ENCODE results near the gene ZBTB18. TPM values are rescaled to one million over a fixed set of nuclear protein-coding genes. Genes with fewer than 3 reads are reported as not detected.

Gene ZBTB18
- total RNA-seq, result 11.8 and 13.9 TPM in 2 replicates

- peak; percentile 42 to 61 for DNase-seq (ENCODE audit: low read depth in 2 of 2)
Observed at GRCh38 chr1:244050835-244051444, at the start of gene ZBTB18. Gene ZBTB18, plus strand, starts transcription at chr1:244051283. Its CDS starts 149 bp downstream, at chr1:244051432.

GRCh38 chr1:244002721-244003120 lies 48.4 kb upstream of the ZBTB18 start:
- no peak for DNase-seq (ENCODE audit: low read depth in 2 of 2)

- DNase-seq (ENCODE audit: low read depth in 2 of 2), result no peak
Observed at GRCh38 chr1:244005455-244005854, 45.6 kb upstream of the ZBTB18 start.

GRCh38 chr1:244006381-244006901 lies 44.6 kb upstream of the ZBTB18 start:
- no peak for DNase-seq (ENCODE audit: low read depth in 2 of 2)

- DNase-seq (ENCODE audit: low read depth in 2 of 2), result no peak
Observed at GRCh38 chr1:244006961-244007360, 44.1 kb upstream of the ZBTB18 start.

- peak in 1 of 2 donors; percentile 44 for DNase-seq (ENCODE audit: low read depth in 2 of 2)
Observed at GRCh38 chr1:244010191-244010590, 40.9 kb upstream of the ZBTB18 start.

GRCh38 chr1:244010703-244011123 lies 40.4 kb upstream of the ZBTB18 start:
- DNase-seq (ENCODE audit: low read depth in 2 of 2), result peak in 1 of 2 donors; percentile 5

- peak; percentile 42 to 87 for DNase-seq (ENCODE audit: low read depth in 2 of 2)
Observed at GRCh38 chr1:244011271-244011670, 39.8 kb upstream of the ZBTB18 start.

- peak in 1 of 2 donors; percentile 61 for DNase-seq (ENCODE audit: low read depth in 2 of 2)
Observed at GRCh38 chr1:244011786-244012185, 39.3 kb upstream of the ZBTB18 start.

GRCh38 chr1:244012202-244012601 lies 38.9 kb upstream of the ZBTB18 start:
- peak; percentile 51 to 70 for DNase-seq (ENCODE audit: low read depth in 2 of 2)

GRCh38 chr1:244013100-244013499 lies 38.0 kb upstream of the ZBTB18 start:
- no peak for DNase-seq (ENCODE audit: low read depth in 2 of 2)

GRCh38 chr1:244014862-244015261 lies 36.2 kb upstream of the ZBTB18 start:
- peak in 1 of 2 donors; percentile 34 for DNase-seq (ENCODE audit: low read depth in 2 of 2)

- no peak for DNase-seq (ENCODE audit: low read depth in 2 of 2)
Observed at GRCh38 chr1:244019982-244020485, 31.0 kb upstream of the ZBTB18 start.

GRCh38 chr1:244021427-244021826 lies 29.7 kb upstream of the ZBTB18 start:
- DNase-seq (ENCODE audit: low read depth in 2 of 2), result no peak

- no peak for DNase-seq (ENCODE audit: low read depth in 2 of 2)
Observed at GRCh38 chr1:244022311-244022710, 28.8 kb upstream of the ZBTB18 start.

GRCh38 chr1:244022864-244023440 lies 28.1 kb upstream of the ZBTB18 start:
- DNase-seq (ENCODE audit: low read depth in 2 of 2), result no peak

- DNase-seq (ENCODE audit: low read depth in 2 of 2), result no peak
Observed at GRCh38 chr1:244027491-244028145, 23.5 kb upstream of the ZBTB18 start.

- no peak for DNase-seq (ENCODE audit: low read depth in 2 of 2)
Observed at GRCh38 chr1:244028701-244029100, 22.4 kb upstream of the ZBTB18 start.

- DNase-seq (ENCODE audit: low read depth in 2 of 2), result peak in 1 of 2 donors; percentile 23
Observed at GRCh38 chr1:244029124-244029523, 22.0 kb upstream of the ZBTB18 start.

GRCh38 chr1:244030481-244031040 lies 20.5 kb upstream of the ZBTB18 start:
- no peak for DNase-seq (ENCODE audit: low read depth in 2 of 2)

- DNase-seq (ENCODE audit: low read depth in 2 of 2), result no peak
Observed at GRCh38 chr1:244035358-244035757, 15.7 kb upstream of the ZBTB18 start.

- no peak for DNase-seq (ENCODE audit: low read depth in 2 of 2)
Observed at GRCh38 chr1:244037252-244037651, 13.8 kb upstream of the ZBTB18 start.
